GM19468 (cell line): Measurements from ENCODE around the gene RAB31.
"Not testable (repeated sequence)": the region's sequence is repeated elsewhere in the genome, so short reads cannot be mapped to it uniquely, and the experiment has no call there.

Source experiments
- ATAC-seq: cut with Tn5 transposase; IDR thresholded peaks from one replicate; pipeline ENCODE4 v1.9.1; 2021; ENCODE audit warnings: mild to moderate bottlenecking, moderate library complexity, moderate number of reproducible peaks; ENCODE audit not compliant: unreplicated experiment; ENCODE audit errors: extremely low read depth

The RAB31 gene

DNA sequence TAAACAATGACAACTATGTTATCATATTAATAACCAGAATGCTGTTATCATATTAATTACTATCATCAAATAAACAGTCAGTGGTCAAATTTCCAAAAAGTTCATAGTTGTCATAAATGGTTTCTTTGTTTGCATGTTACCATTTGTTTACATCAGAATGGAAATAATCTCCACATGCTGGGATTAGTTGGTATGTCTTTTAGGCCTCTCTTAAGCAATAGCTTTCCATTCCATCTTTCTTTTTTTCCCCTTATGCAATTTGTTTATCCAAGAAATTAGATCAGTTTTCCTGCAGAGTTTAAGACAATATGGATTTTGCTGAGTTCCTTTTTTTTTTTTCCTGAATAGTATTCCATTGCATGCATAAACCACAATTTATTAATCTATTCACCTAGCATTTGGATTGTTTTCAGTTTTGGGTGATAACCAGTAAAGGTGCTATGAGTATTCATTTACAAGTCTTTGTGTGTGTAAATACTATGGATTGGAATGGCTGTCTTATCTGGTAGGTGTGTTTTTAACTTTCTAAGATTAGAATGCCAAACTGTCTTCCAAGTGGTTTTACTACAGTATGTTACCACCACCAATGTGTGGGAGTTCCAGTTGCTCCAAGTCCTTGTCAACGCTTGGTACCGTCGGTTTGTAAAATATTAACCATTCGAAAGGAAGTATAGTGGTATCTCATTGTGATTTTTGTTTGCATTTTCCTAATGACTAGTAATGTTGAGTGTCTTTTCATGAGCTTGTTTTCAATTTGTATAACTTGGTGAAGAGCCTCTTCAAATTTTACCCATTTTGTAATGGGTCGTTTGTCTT is 144.4 kb downstream of the RAB31 start:
- ATAC-seq: no peak

DNA sequence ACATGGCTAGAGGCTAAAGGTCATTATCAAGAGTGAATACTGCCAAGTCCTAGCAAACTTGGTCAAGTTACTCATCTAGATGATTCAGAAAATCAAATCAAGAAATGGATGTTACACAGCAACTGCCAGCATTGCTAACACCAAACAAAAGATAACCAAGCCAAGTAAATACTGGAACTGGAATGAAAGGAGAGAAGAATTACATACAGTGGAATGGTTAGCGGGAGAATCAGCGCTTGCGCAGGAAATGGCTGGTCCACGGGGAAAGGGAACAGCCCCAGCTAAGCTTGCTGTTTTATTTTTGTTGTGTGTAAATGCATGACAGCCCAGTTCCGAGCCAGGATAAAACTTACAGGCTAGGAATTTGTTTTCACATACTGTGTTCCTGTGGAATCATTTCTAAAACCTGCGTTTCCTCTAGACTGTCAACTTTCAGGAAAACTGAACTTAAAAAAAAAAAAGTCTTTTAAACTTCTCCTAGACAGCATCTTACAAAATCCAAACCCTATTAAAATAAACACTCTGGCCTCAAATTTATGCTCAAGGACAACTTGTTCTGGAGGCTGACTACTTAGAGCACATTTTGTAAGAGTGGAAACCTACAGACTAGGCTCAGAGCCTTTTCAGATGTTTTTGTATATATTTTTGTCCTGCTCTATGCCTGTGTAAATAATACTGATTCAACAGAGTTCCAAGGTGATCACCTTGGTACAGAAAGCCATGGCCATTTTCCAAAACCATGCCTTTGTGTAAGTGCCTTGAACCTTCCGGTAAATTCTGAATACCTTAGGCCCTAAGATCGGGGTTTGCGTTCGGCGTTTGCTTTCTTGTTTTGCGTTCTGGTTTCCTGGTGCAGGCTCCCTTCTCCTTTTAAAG is 146.9 kb downstream of the RAB31 start:
- no peak for ATAC-seq

DNA sequence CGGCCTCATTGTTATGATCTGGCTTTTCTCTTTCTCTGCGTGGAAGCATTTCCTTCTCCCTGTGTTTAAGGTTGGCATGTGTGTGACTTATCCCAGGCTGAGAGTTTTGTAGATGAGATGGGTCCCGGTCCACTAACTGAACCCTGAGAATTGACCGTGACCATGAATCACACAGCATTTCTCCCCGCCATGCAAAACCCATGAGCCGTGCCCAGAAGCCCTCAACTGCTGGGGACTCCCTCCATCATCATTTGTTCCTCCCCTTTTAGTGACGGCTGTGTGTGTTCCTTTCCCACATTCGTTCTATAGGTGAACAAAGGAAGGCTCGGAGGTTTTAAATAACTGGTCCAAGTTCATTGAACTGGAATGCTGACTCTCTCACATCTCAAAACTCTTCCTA is 147.6 kb downstream of the RAB31 start:
- ATAC-seq: no peak

DNA sequence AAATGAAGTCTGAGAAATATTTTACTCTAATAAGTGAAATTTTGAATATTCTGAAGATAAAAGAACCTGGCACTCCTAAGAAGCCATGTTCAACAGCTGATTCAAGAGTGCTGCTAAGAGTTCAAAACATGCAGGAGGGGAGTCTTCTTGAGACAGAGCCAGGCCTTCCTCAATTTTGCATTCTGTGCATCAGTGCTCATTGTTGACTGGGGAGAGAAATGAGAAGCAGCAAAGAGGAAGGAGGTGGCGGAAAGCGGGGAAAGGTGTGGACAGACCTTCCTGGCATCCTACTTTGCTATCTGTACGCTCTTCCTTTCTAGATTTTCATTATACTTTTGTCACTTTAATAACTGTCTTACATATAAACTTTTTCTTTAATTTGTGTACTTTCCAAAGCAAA is 148.0 kb downstream of the RAB31 start:
- no peak for ATAC-seq

DNA sequence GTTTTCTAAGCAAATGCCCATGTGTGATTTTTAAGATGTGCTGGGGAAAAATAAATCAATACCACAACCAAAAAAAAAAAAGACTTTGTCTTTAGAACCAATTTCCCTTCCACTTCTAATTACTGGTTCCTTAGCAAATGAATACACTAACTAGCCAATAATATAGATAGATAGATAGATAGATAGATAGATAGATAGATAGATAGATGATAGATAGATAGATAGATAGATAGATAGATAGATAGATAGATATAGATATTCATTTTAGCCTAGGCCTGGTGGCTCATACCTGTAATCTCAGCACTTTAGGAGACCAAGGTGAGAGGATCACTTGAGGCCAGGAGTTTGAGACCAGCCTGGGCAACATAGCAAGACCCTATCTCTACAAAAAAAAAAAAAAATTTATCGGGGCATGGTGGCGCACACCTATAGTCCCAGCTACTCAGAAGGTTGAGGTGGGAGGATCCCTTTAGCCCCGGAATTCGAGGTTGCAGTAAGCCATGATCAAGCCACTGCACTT is 149.4 kb downstream of the RAB31 start:
- ATAC-seq: not testable (repeated sequence)

DNA sequence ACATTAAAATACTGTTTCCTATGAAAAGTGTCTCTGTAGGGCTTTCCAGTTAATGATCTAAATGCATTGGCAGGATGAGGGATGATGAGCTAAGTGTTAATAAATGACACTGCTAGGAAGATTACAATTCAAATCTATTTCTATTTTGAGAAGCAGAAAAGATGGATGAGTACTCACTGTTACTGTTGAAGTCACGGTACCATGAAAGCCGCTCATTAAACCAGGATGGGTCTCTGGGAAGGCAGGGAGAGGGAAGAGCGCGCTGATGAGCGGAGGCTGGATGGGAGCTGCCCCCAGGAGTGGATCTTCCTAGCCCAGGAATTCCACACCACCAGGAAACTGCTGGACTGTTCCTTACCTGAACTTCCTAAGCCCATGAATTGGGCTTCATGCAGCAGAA is 150.5 kb downstream of the RAB31 start:
- ATAC-seq: no peak

DNA sequence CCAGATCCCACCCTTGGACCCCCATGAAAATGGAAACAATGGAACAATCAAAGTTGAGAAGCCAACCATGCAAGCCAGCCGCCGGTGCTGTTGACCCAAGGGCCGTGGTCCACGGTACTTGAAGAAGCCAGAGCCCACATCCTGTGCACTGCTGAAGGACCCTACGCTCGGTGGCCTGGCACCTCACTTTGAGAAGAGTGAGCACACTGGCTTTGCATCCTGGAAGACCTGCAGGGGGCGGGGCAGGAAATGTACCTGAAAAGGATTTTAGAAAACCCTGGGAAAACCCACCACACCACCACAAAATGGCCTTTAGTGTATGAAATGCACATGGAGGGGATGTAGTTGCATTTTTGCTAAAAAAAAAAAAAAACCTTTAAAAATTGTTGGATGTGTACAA is 151.1 kb downstream of the RAB31 start:
- no peak for ATAC-seq

DNA sequence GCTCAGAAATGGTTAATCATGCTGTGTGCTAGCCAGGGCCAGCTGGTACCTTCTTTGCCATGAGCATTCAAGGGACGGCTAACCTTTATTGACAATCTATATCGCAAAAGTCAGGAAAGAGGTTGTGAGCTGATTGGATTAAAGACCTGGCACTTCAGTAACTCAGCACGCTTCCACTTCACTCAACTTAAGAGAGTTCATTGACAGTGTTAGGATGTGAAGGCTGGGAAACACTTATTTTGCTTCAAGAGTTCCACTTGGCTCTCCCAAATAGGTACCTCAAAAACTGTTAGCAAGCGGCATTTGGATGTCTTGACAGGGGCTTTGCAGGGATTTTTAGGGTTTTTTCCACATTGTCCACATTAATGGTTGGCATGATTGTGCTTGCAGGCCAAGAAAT is 152.6 kb downstream of the RAB31 start:
- no peak for ATAC-seq

DNA sequence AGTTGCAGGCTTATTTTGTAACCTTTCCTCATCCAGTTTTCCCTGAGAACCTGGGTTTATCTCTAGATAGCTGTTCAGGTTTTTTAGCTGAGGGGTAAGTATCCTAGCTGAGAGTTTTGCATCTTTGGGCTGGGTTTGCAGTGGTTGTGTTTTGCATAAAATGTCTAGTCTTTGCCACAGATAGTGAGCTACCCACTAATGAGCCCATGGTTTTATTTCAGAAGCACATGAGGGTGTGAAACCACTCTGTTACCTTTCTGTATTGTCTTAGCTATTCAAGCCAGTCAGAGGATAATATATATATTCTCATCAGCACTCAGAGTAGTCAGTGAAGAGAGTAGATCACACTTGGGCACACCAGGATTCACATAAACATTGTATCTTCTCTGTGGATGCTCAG is 153.1 kb downstream of the RAB31 start:
- ATAC-seq: peak; percentile 76

DNA sequence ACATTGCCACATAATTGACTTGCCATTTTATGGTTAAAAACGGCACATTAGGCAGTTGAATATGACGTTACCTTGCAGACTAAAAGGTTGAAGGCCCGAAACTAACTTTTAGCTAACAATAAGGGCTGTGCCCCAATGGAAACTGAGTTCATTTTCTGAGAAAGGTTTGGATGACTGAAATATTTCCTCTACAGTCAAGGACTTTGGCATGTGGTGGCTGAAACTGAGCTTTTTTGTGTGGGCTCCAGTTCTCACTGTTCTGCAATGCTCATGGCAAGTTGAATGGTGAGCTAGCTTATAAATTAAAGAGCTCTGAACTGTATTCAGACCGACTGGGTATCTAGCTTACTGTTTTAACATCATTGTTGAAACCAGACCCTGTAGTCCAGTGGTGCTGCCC is 153.8 kb downstream of the RAB31 start:
- ATAC-seq: no peak

DNA sequence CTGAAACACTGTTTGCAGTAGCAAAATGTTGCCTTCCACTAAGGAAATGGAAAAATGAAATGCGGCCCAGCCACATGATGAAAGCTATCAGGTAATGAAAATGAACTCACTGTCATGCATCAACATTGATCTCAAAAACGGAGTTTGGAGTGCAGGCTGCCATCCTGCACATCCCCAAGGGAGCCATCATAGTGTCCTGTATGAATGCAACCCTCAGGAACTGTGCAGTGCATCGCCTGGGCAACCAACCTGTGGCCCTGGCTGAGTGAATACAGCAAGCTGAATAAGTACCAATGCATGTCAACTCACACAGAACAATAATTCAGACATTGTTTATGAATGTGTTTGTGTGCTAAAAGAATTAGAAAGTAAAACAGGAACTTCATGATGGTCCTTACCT is 154.6 kb downstream of the RAB31 start:
- no peak for ATAC-seq

DNA sequence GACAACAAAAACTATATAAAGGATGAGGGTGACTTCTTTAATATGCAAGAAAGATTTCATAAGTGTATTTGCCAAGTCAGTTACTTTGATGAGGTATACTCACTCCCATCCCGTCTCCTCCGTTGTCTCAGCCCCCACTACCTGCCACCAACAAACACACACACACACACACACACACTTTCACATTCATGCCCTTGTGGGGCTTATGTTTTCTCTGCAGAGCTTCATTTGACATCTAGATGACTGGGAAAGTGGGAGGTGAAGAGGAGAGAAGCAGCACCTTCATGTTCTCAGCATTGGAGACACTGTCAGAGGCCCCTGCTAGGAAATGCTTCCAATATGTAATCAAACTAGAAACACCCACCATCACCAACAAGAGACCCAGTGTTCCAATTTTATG is 155.2 kb downstream of the RAB31 start:
- ATAC-seq: no peak

DNA sequence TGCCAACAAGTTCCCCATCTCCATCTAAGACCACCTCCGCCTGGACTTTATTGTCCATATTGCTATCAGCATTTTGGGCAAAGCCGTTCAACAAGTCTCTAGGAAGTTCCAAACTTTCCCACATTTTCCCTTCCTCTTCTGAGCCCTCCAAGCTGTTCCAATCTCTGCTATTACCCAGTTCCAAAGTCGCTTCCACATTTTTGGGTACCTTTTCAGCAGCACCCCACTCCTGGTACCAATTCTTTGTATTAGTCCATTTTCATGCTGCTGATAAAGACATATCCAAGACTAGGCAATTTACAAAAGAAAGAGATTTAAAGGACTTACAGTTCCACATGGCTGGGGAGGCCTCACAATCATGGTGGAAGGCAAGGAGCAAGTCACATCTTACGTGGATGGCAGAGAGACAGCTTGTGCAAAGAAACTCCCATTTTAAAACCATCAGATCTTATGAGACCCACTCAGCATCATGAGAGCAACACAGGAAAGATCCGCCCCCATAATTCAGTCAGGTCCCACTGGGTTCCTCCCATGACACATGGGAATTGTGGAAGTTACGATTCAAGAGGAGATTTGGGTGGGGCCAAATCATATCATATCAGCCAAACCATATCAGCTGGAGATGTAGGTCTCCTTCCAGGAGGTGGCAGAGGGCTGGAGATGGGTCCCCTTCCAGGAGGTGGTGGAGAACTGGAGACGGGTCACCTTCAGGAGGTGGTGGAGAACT is 157.8 kb downstream of the RAB31 start:
- ATAC-seq: no peak

DNA sequence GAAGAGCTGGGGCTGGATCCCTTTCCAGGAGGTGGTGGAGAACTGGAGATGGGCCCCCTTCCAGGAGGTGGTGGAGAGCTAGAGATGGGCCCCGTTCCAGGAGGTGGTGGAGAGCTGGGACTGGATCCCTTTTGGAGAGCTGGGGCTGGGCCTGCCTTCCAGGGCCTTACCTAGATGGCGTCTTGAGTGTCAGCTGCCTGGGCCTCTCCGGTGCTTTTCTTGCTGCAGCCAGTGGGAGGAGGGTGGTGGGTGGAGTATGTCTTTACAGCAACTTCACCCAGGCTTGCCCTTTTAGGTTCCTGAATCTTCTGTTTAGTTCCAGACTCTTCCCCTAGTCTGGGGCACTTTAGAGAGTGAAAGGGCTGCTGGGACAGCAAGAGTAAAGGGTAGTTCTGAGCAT is 158.5 kb downstream of the RAB31 start:
- ATAC-seq: no peak

DNA sequence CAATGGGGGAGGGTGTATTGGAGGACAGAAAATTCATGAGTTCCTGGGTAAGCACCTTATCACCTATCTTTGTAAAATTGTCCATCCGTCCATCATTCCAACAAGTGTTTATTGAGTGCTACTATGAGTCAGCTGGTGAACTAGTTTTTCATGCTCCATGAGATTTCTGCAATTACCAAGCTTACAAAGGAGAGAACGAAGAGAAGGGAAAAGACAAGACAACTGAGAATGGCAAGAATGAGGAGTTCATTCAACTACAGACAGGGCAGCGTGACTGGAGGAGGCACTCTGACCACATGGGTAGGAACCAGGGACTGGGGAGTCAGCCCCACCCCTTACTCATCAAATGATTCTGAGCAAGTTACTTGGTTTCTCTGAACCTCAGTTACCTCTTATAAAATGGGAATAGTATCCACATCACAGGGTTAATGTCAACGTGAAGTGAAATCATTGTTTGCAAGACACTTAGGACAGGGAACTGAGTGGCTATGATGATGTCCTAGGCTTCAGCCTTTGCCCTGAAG is 159.0 kb downstream of the RAB31 start:
- ATAC-seq: no peak

DNA sequence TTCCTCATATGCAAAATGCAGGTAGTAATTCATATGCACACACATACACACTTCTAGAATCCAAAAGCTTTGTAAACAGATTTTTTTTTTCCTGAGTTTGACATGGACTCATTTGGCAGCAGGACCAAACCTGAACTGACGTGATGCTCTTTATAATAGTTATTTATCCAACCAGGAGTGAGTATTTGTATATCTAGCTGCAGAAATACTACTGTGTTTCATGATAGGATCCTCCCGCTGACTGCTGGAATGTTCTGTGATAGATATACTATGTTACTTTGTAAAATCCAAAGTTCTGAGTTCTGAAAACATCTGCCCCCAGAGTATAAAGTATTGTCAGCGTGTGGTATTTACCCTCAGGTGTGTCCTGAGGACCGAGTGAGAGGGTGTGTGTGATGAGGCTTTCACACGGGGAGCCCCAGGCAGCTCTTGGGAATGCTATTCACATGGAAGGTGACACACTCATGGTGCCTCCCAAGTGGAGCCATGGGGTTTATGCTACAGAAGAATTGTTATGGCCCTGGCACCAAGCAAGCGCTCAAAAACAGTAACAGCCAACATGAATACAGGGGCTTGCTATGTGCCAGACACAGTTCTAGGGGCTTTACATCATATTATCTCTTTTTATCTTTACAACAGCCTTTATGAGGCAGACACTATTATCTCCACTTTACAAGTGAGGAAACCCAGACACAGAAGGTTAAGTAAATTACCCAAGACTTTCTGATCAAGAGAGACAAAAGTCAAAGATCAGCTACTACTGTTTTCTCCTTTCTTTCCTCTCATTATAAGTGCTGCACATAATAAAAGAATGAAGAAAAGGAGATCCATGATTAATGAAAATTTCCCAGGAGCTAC is 161.0 kb downstream of the RAB31 start:
- ATAC-seq: no peak

DNA sequence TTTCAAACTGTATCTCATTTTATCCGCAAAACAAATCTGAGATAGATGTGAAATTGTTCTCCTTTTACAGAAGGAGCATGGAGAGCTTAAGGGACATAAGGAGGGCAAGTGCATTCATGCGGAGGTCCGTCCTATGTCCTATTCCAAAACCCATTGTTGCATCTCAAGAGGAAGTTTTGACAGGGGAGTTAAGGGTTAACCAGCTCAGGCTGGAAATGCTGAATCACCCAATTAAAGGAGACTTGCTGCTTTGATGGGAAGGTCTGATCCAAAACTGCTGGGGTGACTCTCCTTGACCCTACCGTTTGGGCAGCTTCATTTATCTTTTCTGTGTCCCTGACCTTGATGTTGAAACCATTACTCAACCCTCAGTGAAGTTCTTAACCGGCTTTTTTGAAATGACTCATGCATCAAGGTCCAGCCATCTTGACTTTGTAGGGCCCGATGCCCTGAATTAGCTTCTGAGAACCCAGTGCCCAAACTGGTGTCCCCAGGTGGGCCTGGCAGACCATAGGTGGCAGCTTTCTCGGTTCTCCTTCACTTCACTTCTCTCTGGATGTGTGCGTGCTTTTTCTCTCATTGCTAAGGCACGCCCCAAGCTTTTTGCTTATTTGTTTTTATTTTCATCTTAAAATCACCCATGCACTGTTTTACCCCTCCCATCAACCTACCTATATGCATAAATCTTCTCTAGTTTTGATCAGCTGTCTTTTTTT is 161.8 kb downstream of the RAB31 start:
- peak; percentile 71 for ATAC-seq

DNA sequence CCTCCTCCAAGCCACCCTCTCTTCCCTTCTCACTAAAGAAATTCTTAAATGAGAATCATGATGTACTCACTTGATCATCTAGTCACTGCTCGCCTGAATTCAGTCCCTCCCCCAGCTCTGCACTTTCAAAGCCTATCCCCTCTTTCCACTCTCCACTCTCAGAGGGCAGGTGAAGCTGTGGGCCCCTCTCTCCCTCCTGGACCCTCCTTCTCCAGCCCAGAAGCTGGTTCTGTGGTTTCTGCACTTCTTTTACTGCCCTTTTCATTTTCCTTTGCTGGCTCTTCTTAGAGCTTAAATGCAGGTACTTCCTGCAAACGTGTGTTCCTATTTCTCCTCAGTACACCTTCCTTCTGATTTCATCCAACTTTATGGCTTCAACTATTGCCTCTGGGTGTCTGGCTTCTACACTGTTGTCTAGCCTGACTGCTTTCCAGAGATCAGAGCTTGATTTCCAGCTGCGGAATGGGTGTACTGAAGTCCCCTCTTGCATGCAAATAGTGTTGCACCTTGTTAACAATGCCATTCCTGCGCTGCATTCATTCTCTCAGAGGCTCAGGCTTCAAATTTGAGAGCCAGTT is 162.4 kb downstream of the RAB31 start:
- no peak for ATAC-seq
